Mucosa of rectum (tissue), 2 donors: ENCODE results near the gene PBRM1.
A peak's percentile ranks its signal among the peaks of the same experiment; 100 is the strongest.

Source experiments
- H3K27ac ChIP-seq, 2 donors: one replicate each; pipeline ENCODE4 v1.7.0; 2013; ENCODE audit warnings: inconsistent platforms in 2 of 2, low read depth in 2 of 2, low read length in 2 of 2
- H3K27me3 ChIP-seq, 2 donors: one replicate each; pipeline ENCODE4 v1.7.0; 2013; ENCODE audit warnings: low read length in 2 of 2; ENCODE audit not compliant: control insufficient read depth in 2 of 2, insufficient read depth in 2 of 2
- H3K36me3 ChIP-seq, 2 donors: one replicate each; pipeline ENCODE4 v1.7.0; 2013; ENCODE audit warnings: low read length in 2 of 2; ENCODE audit not compliant: control insufficient read depth in 2 of 2, insufficient read depth in 2 of 2
- H3K4me1 ChIP-seq, 2 donors: one replicate each; pipeline ENCODE4 v1.7.0; 2013; ENCODE audit warnings: low read length in 2 of 2, mild to moderate bottlenecking in 1 of 2; ENCODE audit not compliant: control insufficient read depth in 2 of 2, insufficient read depth in 2 of 2
- H3K4me3 ChIP-seq, 2 donors: one replicate each; pipeline ENCODE4 v1.7.0; 2013; ENCODE audit warnings: low read length in 2 of 2
- H3K9ac ChIP-seq, 2 donors: one replicate each; pipeline ENCODE4 v1.7.0; 2013; ENCODE audit warnings: low read length in 2 of 2, low read depth in 1 of 2, mild to moderate bottlenecking in 1 of 2
- H3K9me3 ChIP-seq, 2 donors: one replicate each; pipeline ENCODE4 v1.7.0; 2013; ENCODE audit warnings: low read length in 2 of 2; ENCODE audit not compliant: control insufficient read depth in 2 of 2
- donor health status: healthy.
- donor health status: Normal muscosa, but diverticular disease.

The PBRM1 gene

DNA sequence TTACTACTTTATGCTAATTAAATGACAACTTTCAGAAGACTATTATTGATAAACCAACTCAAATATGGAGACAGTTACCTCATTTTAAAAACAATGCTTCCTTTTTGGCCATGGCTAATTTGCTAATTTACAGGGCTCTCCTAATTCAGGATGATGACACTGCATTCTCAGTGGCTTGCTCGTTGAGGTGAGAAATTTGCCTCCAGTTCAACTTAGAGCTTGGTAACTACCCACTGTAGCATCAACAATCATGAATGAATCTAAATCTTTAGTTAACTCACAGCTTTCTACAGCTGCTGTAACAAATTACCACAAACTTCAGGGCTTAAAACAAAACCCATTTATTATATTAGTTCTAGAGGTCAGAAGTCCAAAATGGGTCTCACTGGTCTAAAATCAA is 14.0 kb downstream of the PBRM1 start:
- Histone ChIP-seq H3K27ac (no peak overlapping the region), H3K36me3 (peaks cover 31% of the 10 kb centered on the region in 2 donors)

DNA sequence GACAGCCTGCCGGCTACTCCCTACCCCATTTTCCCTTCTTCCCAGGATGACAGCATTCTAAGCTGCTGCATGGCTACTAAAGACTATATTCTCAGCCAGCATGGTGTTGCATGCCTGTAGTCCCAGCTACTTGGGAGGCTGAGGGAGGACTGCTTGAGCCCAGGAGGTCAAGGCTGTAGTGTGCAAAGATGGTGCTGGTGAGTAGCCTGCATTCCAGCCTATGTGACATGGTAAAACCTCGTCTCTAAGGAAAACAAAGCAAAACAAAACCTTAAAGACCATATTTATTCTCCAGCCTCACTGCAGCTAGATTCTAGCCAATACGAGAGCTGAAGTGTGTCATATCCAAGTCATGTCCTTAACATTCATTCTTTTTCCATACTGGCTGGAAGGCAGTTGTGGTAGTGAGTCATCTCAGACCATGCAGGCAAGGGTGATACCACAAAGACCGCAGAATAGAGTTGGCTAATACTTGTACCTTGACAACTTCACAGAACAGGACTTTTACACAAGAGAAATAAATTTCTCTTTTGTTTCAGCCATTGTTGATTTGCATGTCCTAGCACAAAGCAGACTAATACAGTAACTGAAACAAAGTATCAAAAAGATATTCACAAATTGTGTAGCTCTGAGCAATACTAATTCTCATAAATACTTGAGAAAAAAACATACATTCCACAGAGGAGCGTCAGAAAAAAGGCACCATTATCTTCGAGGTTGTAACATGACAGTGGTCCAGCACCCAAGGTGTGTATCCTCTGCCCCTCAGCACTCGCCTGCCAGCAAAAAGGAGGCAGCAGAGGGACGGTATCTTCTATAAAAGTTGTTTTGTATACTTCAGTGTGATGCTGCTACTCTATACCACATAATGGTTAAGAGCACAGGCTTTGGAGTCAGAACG is 14.8 kb downstream of the PBRM1 start:
- Histone ChIP-seq H3K4me1 (peaks cover 5 to 7% of the 10 kb centered on the region in 2 donors), H3K27ac (peak overlapping the region; percentile 47 to 60), H3K36me3 (peaks cover 27 to 33% of the 10 kb centered on the region in 2 donors)

More for the DNA sequence above, 14.0 kb downstream of the PBRM1 start:
- H3K9ac ChIP-seq, result no peak overlapping the region
- no peaks in the 10 kb centered on the region for H3K9me3 ChIP-seq
- no peaks in the 10 kb centered on the region for H3K27me3 ChIP-seq
- H3K4me3 ChIP-seq, result no peak overlapping the region
- peaks cover 5 to 7% of the 10 kb centered on the region in 2 donors for H3K4me1 ChIP-seq

DNA sequence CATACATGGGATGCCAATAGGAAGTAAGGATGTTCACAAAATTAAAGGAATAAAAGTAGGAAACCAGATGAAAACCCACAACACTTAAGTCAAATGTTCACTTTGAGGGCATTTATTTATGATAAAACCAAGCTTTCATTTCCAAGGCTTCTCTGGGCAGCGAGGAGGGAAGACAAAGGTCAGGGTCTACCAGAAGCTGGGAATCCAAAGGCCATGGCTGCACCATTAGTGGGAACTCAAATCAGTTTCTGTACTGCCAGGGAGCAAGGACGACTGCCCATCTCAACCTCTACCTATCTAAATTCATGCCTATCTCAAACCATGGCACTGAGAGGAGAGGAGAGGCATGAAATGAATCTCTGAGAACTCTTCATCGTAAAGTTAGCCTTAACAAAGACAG is 22.6 kb downstream of the PBRM1 start:
- H3K27me3 ChIP-seq, result no peaks in the 10 kb centered on the region
- H3K9me3 ChIP-seq, result no peaks in the 10 kb centered on the region
- peaks cover 30 to 49% of the 10 kb centered on the region in 2 donors for H3K36me3 ChIP-seq
- no peak overlapping the region for H3K27ac ChIP-seq
- H3K4me1 ChIP-seq, result no peaks in the 10 kb centered on the region
- no peak overlapping the region for H3K4me3 ChIP-seq
- no peak overlapping the region for H3K9ac ChIP-seq

More for the DNA sequence above, 14.8 kb downstream of the PBRM1 start:
- H3K9ac ChIP-seq, result no peak overlapping the region
- no peak overlapping the region for H3K4me3 ChIP-seq
- H3K9me3 ChIP-seq, result no peaks in the 10 kb centered on the region
- H3K27me3 ChIP-seq, result no peaks in the 10 kb centered on the region

DNA sequence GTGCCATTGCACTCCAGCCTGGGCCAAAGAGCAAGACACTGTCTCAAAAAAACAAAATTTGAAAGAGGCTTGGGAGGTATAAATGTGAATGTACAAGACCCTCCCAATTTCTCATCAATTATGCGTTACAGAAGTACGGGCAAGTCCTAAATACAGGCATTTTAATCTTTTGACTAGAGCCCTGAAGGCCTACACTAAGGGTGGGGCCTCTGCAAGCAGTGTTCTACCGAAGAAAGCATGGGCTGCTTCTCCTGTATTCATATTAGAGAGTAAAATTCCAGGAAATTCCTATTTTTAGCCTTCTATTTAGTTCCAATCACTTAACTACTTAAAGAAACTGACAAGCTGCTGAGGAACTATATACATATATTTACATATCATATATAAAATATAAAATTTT is 25.7 kb downstream of the PBRM1 start:
- H3K27ac ChIP-seq, result no peak overlapping the region
- H3K9me3 ChIP-seq, result no peaks in the 10 kb centered on the region
- no peaks in the 10 kb centered on the region for H3K4me1 ChIP-seq
- no peak overlapping the region for H3K4me3 ChIP-seq
- H3K36me3 ChIP-seq, result peaks cover 39 to 60% of the 10 kb centered on the region in 2 donors
- no peaks in the 10 kb centered on the region for H3K27me3 ChIP-seq
- no peak overlapping the region for H3K9ac ChIP-seq

DNA sequence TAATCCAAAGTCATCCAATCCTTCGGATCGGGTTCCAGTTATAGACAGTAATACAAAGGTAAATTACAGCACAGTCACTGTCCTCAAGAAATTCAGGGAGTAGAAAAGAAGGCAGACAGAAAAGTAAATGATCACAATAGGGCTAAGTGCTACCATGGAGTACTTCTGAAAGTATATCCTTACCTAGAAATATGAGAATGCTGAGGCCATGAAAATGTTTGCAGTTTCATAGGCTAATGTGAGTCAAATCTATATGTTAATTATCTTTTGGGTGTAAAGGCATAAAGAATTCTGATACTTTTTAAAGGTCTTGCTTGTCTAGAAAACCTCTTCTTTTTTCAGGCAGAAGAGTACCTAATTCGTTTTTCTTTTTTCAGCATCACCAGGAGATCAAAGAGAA is 29.8 kb downstream of the PBRM1 start:
- Histone ChIP-seq H3K36me3 (peaks cover 46 to 62% of the 10 kb centered on the region in 2 donors), H3K27me3 (no peaks in the 10 kb centered on the region), H3K27ac (no peak overlapping the region), H3K9me3 (no peaks in the 10 kb centered on the region), H3K4me1 (no peaks in the 10 kb centered on the region), H3K9ac (no peak overlapping the region), H3K4me3 (no peak overlapping the region)

DNA sequence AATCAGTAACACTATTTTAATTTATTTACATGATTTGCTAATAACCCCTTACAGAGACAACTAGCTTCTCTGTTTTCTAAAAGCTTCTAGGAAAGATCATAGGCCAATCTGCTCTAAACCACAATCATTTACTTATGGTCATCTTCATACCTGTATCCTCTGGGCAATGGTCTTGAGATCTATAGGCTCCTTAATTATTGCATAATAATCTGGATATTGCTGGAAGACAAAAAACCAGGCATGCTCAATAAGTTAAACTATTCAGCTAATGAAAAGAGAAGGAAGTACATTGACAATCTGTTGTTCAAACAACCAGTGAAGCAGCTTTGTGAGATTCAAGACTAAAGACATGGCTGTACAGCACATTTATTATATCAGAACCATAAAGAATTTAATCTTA is 34.1 kb downstream of the PBRM1 start:
- Histone ChIP-seq H3K27ac (no peak overlapping the region), H3K36me3 (peaks cover 48 to 63% of the 10 kb centered on the region in 2 donors)

DNA sequence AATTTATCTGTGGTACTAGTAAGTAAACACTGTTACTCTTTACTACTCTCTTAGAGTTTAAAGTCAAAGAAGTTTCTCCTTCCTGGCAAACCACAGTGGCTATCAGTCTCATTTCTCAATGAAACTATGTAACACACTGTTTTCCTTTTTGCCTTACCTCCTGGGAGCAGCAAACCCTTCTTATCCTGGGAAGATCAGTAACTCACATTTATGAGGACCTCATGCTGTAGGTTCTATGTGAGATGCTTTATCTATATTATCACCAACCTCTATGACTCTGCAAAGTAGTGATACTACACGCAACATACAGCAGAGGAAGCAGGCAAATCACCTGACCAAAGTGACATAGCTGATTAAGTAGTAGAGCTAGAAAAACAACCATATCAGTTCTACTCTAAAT is 35.3 kb downstream of the PBRM1 start:
- Histone ChIP-seq H3K4me1 (no peaks in the 10 kb centered on the region), H3K36me3 (peaks cover 42 to 56% of the 10 kb centered on the region in 2 donors), H3K27ac (no peak overlapping the region)

More for the DNA sequence above, 34.1 kb downstream of the PBRM1 start:
- Histone ChIP-seq H3K27me3 (no peaks in the 10 kb centered on the region), H3K4me1 (no peaks in the 10 kb centered on the region), H3K4me3 (no peak overlapping the region), H3K9me3 (no peaks in the 10 kb centered on the region), H3K9ac (no peak overlapping the region)

DNA sequence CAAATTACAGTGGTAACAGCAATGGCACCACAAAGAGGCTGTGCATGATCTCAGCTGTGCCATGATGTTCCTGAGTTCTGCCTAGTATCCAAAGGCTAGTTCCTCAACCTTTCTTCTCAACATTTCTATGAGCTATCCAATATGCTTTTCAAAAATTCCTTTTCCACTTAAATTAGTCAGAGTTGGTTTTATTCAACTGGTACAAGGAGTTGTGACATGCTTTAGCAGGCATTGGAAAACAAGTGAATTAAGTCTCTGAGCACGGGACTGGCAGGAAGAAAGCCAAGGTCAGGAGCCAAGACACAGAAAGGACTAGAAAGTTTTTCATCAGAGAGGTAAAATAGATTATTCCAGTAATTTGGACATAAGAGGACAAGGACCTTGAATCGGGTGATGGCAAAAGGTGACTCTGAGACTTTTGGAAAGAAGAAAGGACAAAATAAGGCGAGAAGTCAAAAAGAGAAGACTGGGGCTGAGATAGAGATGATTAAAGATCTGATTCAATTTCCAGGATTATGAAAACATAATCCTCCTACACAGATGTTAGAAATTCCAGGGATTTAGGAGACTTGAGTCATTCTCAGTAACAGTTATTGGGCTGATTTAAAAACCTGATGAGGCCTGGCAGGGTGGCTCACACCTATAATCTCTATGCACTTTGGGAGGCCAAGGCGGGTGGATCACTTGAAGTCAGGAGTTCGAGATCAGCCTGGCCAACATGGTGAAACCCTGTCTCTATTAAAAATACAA is 36.1 kb downstream of the PBRM1 start:
- no peaks in the 10 kb centered on the region for H3K27me3 ChIP-seq
- H3K4me1 ChIP-seq, result no peaks in the 10 kb centered on the region
- H3K9me3 ChIP-seq, result no peaks in the 10 kb centered on the region
- H3K4me3 ChIP-seq, result no peak overlapping the region
- peaks cover 37 to 53% of the 10 kb centered on the region in 2 donors for H3K36me3 ChIP-seq
- H3K9ac ChIP-seq, result no peak overlapping the region
- H3K27ac ChIP-seq, result no peak overlapping the region

More for the DNA sequence above, 35.3 kb downstream of the PBRM1 start:
- Histone ChIP-seq H3K27me3 (no peaks in the 10 kb centered on the region), H3K9me3 (no peaks in the 10 kb centered on the region), H3K4me3 (no peak overlapping the region), H3K9ac (no peak overlapping the region)

DNA sequence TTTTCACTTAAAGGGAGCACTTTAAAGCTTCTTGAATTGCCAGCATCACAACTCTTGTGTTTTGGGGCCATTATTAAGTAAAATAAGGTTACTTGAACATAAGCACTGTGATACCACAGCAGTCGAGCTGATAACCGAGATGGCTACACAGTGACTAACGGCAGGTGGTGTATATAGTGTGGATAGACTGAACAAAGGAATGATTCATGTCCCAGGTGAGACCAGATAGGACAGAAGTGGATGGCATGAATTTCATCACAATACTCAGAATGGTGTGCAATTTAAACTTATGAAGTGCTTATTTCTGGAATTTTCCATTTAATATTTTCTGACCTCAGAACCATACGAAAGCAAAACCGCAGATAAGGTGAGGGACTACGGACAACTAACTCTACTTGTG is 40.2 kb downstream of the PBRM1 start:
- no peaks in the 10 kb centered on the region for H3K4me1 ChIP-seq
- no peak overlapping the region for H3K9ac ChIP-seq
- H3K9me3 ChIP-seq, result no peaks in the 10 kb centered on the region
- peaks cover 33 to 39% of the 10 kb centered on the region in 2 donors for H3K36me3 ChIP-seq
- no peaks in the 10 kb centered on the region for H3K27me3 ChIP-seq
- H3K4me3 ChIP-seq, result no peak overlapping the region
- H3K27ac ChIP-seq, result no peak overlapping the region

DNA sequence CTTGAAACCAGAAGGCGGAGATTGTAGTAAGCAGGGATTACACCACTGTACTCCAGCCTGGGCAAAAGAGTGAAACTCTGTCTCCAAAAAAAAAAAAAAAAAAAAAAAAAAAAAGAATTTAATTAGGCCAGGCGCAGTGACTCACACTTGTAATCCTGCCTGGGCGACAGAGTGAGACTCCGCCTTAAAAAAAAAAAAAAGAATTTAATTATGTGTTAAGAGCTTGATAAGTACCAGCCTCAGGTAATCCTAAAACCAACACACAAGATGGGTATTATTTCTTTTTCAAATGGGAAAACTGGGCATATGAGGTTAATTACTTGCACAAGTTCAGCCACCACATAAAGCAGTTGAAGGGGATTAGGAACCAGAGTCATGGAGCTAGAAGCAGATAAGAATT is 49.0 kb downstream of the PBRM1 start:
- Histone ChIP-seq H3K9me3 (no peaks in the 10 kb centered on the region), H3K4me3 (no peak overlapping the region), H3K9ac (no peak overlapping the region), H3K27me3 (no peaks in the 10 kb centered on the region), H3K4me1 (no peaks in the 10 kb centered on the region), H3K27ac (no peak overlapping the region), H3K36me3 (peaks cover 45 to 48% of the 10 kb centered on the region in 2 donors)
